ENCODE measurements around the gene PARD3B. TPM values are rescaled to one million over a fixed set of nuclear protein-coding genes. Genes with fewer than 3 reads are reported as not detected.

Gene PARD3B
- total and polyA plus RNA-seq, 2 of the 4 experiments (the other 2 are of a cell fraction), result 3.3 to 15.6 TPM

- peak overlapping the region; percentile 50; the same call in 1 of the 2 replicates for H3K27ac ChIP-seq (ENCODE audit: insufficient read depth, low read length)
- peak overlapping the region; percentile 38 for H2BK120ac ChIP-seq (ENCODE audit: low read depth, low read length)
- no peak overlapping the region for H3K9ac ChIP-seq (ENCODE audit: low read depth, low read length)
- TF ChIP-seq RAD21 (IDR thresholded peaks at IDR 0.05; ENCODE audit: low read length) (no peak), CTCF (conservative IDR thresholded peaks at IDR 0.05; ENCODE audit: low read depth, low read length) (no peak), MXI1 (IDR thresholded peaks at IDR 0.05; ENCODE audit: borderline replicate concordance, low read depth, low read length) (no peak), ELK1 (IDR thresholded peaks at IDR 0.05; ENCODE audit: borderline replicate concordance, low read depth, low read length) (no peak), RCOR1 (IDR thresholded peaks at IDR 0.05; ENCODE audit: insufficient replicate concordance, low read length) (no peak), USF2 (IDR thresholded peaks at IDR 0.05; ENCODE audit: low read depth, low read length) (no peak), CHD1 (IDR thresholded peaks at IDR 0.05; ENCODE audit: low read depth, low read length) (no peak), BHLHE40 (IDR thresholded peaks at IDR 0.05; ENCODE audit: low read depth, low read length) (no peak), POLR2A (IDR thresholded peaks at IDR 0.05; ENCODE audit: low read depth, low read length) (no peak), SMC3 (IDR thresholded peaks at IDR 0.05; ENCODE audit: low read depth, low read length) (no peak), NFE2L2 (IDR thresholded peaks at IDR 0.05; ENCODE audit: low read depth, low read length) (no peak), MAFK (IDR thresholded peaks at IDR 0.05; ENCODE audit: low read depth, low read length) (no peak), RFX5 (IDR thresholded peaks at IDR 0.05; ENCODE audit: low read depth, low read length) (no peak)
- dilution Hi-C loops (cut with HindIII; ENCODE audit: low sequenced_read_pairs, unreplicated experiment), result no loop called here
- no peaks in the 10 kb centered on the region for H4K20me1 ChIP-seq (ENCODE audit: insufficient read depth, low read length)
- POLR2A ChIA-PET (ENCODE audit: unreplicated experiment), result no interaction called here
- BruUV-seq (replicated peaks), result no TSS peak
- H3K18ac ChIP-seq (ENCODE audit: low read depth, low read length), result peak overlapping the region; percentile 81
- H2AK9ac ChIP-seq (replicated peaks; ENCODE audit: low read depth, low read length, poor library complexity), result no peak overlapping the region
- no peaks in the 10 kb centered on the region for H3K27me3 ChIP-seq (ENCODE audit: control insufficient read depth, insufficient read depth, low read length)
- peak overlapping the region; percentile 84 for H4K91ac ChIP-seq (ENCODE audit: insufficient read depth, low read depth, low read length)
- DNase-seq, result no peak
- 0 out of 2 replicates have a peak overlapping the region, but pooled peaks have one; percentile 26 for H3K14ac ChIP-seq (replicated peaks; ENCODE audit: low read depth, low read length)
- H4K8ac ChIP-seq (ENCODE audit: low read depth in 2 of 2, low read length in 2 of 2), result peak overlapping the region in 1 of 2 experiments; percentile 33; a peak in 1 of 4 replicates
- H4K5ac ChIP-seq (ENCODE audit: low read depth, low read length), result peak overlapping the region; percentile 35; the same call in 1 of the 2 replicates
- peak overlapping the region; percentile 34 for H2AFZ ChIP-seq (replicated peaks; ENCODE audit: low read length, poor library complexity)
- peak overlapping the region; percentile 71 for H2BK5ac ChIP-seq (ENCODE audit: low read depth, low read length, poor library complexity, severe bottlenecking)
- H3K4me3 ChIP-seq (ENCODE audit: insufficient read depth, low read depth, low read length), result no peak overlapping the region
- H3K9me3 ChIP-seq (ENCODE audit: control insufficient read depth, insufficient read depth, low read length), result no peaks in the 10 kb centered on the region
- no peaks in the 10 kb centered on the region; a peak in 1 of 4 replicates for H3K79me1 ChIP-seq (ENCODE audit: low read depth in 1 of 2, low read length in 2 of 2)
- WGBS, 2 experiments (ENCODE audit: extremely low coverage in 2 of 2, insufficient read length in 1 of 2), result 86% methylated on average over 3 of the region's 8 CpGs; no CpG with 5 or more reads in 1 of the 2 experiments
- H3K36me3 ChIP-seq (ENCODE audit: control insufficient read depth, insufficient read depth, low read length), result no peaks in the 10 kb centered on the region
- ATAC-seq (ENCODE audit: low read depth), result no peak
- H2AK5ac ChIP-seq (ENCODE audit: low read depth, low read length), result peak overlapping the region; percentile 89
- H3K4me2 ChIP-seq (ENCODE audit: low read depth, low read length), result peak overlapping the region; percentile 33
- CTCF ChIA-PET, result interaction anchor here (0.6 to 1.8 kb wide), 3 partner anchors 15 to 226 kb away, joined by 3 to 4 read pairs (median 3); no protein-coding TSS in a partner anchor
- H2BK15ac ChIP-seq (ENCODE audit: low read depth, low read length), result peak overlapping the region; percentile 30; the same call in 1 of the 3 replicates
- no peak overlapping the region for H3K23ac ChIP-seq (ENCODE audit: low read depth, low read length)
- intact Hi-C loops (cut with micrococcal nuclease), result loop anchor here (2.0 kb wide), 1 partner anchor 79 kb away; no protein-coding TSS in a partner anchor
- no peak overlapping the region for H3K56ac ChIP-seq (ENCODE audit: extremely low read depth, insufficient read depth, low read length)
- H2BK20ac ChIP-seq (ENCODE audit: low read depth, low read length), result peak overlapping the region; percentile 53
- in situ Hi-C loops (cut with MboI; ENCODE audit: low sequenced_read_pairs), result loop anchor here (10.0 kb wide), 1 partner anchor 255 kb away; no protein-coding TSS in a partner anchor
- peak overlapping the region; percentile 80 for H3K4ac ChIP-seq (ENCODE audit: low read depth, low read length)
- peaks cover 40% of the 10 kb centered on the region for H3K9me1 ChIP-seq (ENCODE audit: insufficient read depth, low read length)
- H3K4me1 ChIP-seq (ENCODE audit: control insufficient read depth, insufficient read depth, low read length), result peaks cover 27% of the 10 kb centered on the region
These were observed 1114.6 kb downstream of the PARD3B start for GRCh38 chr2:205659922-205660321.
